Fibroblast of villous mesenchyme (primary cell): ENCODE measurements around the gene XRCC2. TPM values are rescaled to one million over a fixed set of nuclear protein-coding genes. Genes with fewer than 3 reads are reported as not detected.
"Not testable (repeated sequence)": the region's sequence is repeated elsewhere in the genome, so short reads cannot be mapped to it uniquely, and the experiment has no call there.

Source experiments
- DNase-seq: peaks from one replicate; pipeline ENCODE4 v3.0.0-alpha.2; 2010; ENCODE audit warnings: low read depth
- H3K4me3 ChIP-seq: 2 replicates; pipeline ENCODE4 v1.5.1; 2011; ENCODE audit warnings: low read depth, mild to moderate bottlenecking, low read length
- total RNA-seq: library from RNA; depleted of rRNA; stranded (reverse); fragments of >200 nt; gene quantifications from 2 replicates; pipeline ENCODE4 v1.2.3, GENCODE V29; 2012
- TF ChIP-seq, protein P1 (sequence below): IDR thresholded peaks from 2 replicates; pipeline ENCODE4 v1.5.1; 2012; ENCODE audit warnings: low read depth, mild to moderate bottlenecking, low read length; ENCODE audit not compliant: insufficient read depth

Gene XRCC2
- 2.6 and 3.5 TPM in 2 replicates for total RNA-seq

DNA sequence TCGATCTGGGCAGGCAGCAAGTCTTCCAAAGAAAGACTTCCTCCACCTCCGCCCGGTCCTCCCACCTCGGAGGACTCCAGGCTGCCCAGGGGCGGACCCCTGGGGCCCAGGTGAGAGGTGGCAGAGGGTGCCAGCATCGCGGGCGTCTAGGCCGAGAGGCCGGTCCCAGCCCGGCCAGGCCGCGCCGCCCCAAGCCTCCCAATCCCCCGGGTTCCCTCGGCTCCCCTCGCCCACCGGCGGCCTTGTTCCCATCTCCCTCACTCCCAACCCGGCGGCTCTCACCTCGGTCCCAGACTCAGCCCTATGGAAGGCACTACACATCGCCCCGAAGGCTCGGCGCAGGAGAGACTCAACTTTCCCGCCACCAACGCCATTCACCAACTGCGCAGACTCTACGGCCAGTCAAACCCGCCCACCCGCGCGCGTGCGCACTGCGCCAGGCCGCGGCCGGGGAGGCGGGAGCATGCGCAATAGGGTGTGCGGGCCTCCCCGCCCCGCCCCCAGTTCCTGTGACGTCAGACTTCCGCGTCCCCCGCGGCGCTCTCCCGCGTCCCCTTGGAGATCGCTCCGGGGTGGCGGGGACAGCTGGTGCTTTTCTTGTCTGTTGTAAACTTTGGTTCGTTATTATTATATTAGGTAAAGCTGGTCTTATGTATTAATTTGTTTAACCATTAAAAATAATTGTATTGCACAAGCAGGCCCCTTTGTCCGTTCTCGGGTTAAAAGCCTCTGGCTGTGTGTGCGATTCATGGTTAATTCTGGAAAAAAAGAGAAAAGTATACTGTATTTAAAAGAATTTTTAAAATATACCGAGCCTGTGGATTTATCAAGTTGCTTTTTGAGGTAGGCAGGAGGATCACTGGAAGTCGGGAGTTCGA lies at the start of gene XRCC2:
XRCC2 (minus strand) TSS at position 383 of the 878 bp plus-strand sequence; CDS start at position 321, 62 bp downstream.
- peak; percentile 89 for DNase-seq
- TF ChIP-seq, protein P1, sequence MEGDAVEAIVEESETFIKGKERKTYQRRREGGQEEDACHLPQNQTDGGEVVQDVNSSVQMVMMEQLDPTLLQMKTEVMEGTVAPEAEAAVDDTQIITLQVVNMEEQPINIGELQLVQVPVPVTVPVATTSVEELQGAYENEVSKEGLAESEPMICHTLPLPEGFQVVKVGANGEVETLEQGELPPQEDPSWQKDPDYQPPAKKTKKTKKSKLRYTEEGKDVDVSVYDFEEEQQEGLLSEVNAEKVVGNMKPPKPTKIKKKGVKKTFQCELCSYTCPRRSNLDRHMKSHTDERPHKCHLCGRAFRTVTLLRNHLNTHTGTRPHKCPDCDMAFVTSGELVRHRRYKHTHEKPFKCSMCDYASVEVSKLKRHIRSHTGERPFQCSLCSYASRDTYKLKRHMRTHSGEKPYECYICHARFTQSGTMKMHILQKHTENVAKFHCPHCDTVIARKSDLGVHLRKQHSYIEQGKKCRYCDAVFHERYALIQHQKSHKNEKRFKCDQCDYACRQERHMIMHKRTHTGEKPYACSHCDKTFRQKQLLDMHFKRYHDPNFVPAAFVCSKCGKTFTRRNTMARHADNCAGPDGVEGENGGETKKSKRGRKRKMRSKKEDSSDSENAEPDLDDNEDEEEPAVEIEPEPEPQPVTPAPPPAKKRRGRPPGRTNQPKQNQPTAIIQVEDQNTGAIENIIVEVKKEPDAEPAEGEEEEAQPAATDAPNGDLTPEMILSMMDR, result no peak
- peak within 1 kb of the TSS; percentile 92 for H3K4me3 ChIP-seq

DNA sequence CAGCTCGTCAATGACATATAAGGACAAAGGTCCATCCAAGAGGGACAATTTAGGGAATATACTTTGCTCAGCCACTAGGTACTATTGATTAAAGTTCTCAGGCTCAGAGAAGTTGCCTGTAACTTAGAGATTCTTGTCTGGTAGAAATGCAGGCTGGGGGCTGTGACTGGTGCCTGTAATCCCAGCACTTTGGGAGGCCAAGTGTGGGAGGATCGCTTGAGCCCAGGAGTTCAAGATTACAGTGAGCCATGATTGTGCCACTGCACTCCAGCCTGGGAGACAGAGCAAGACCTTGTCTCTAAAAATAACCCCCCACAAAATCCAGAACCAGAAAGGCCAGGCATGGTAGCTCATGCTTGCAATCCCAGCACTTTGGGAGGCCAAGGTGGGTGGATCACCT lies 47.4 kb upstream of the XRCC2 start:
- DNase-seq, result no peak

DNA sequence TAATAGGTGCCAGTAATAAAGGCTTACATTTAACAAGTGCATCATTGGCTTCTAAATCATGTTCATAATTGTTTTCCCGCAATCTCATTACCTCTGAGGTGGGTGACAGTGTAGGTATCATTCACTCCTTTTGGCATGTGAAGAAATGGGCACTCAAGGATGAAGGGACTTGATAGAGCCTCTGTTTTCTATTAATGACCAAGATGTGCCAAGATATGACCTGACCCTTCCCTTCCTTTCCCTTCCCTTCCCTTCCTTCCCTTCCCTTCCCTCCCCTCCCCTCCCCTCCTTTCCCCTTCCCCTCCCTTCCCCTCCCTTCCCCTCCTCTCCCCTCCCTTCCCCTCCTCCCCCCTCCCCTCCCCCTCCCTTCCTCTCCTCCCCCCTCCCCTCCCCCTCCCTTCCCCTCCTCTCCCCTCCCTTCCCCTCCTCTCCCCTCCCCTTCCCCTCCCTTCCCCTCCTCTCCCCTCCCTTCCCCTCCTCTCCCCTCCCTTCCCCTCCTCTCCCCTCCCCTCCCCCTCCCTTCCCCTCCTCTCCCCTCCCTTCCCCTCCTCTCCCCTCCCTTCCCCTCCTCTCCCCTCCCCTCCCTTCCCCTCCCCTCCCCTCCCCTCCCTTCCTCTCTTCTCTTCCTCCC lies 36.6 kb upstream of the XRCC2 start:
- DNase-seq, H3K4me3 ChIP-seq: not testable (repeated sequence)

More for the DNA sequence above, 47.4 kb upstream of the XRCC2 start:
- no peak overlapping the region for H3K4me3 ChIP-seq
- TF ChIP-seq, protein P1, result no peak

DNA sequence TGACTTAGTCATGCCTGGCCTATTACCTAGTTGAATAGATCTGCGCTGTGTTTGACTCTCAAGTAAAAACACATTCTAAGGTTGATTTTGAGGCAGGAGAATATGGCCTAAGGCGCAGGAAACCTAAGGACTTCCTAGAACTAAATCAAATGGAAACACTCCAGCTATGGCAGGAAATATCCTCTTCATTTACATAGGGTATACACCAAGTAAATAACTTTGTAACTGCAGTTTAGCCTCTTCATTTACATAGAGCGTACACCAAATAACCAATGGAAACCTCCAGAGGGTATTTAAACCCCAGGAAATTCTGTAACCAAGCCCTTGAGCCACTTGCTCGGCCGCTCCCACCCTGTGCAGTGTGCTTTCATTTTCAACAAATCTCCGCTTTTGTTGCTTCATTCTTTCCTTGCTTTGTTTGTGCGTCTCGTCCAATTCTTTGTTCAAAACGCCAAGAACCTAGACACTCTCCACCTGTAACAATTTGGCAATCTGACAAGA lies 35.6 kb upstream of the XRCC2 start:
- TF ChIP-seq, protein P1, result no peak
- peak; percentile 14 for DNase-seq
- no peak overlapping the region for H3K4me3 ChIP-seq

DNA sequence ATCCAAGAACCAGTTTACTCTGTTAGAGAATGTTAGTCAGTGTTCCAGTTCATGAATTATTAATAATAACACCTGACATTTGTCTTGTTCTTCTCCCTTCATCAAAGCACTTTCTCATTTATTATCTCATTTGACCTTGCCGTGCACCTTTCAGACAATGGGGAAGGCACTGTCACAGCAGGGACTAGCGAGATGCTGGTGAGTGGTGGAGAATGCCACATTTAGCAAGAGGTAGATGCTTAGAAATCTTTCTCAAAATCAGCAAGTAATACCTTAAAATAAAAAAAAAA lies 34.2 kb upstream of the XRCC2 start:
- TF ChIP-seq, protein P1, result no peak
- DNase-seq, result no peak
- H3K4me3 ChIP-seq, result no peak overlapping the region

DNA sequence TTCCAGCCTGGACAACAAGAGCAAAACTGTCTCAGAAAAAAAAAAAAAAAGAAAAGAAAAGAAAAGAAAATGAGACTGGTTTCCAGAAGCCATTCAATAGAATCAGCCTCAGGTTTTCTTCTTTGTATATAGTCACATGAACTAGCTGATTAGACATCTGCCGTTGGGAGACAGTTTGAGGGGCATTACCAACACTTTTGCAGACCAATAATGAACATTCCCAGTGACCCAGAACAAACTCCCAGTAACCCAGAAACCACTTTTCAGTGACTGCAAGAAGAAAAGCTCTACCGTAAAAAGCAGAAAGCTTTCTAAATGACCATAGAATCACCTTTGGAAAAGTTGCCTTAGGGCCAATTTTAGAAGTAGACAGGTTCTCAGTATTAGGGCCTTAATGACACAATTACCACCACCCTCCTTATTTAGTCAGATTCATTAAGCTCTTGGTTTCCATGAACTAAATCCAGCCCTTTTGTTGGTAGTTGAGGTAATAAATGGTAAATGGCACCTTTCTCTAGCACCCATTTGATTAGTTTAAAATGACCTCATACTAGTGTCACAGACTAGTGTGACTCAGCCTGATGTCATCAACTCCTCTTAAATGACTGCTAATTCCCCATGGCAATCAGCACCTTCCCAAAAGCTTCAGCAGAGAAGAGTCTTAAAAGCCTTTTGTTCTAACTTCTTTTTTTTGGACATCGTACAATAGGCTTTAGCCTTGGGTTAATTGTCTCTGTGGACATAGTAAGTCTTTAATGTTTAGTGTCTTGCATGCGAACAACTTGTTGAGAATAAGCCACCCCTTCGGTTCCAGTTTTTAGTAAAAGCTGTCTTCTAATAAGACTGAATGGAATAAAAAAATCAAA lies 33.6 kb upstream of the XRCC2 start:
- no peak overlapping the region for H3K4me3 ChIP-seq
- TF ChIP-seq, protein P1, result no peak
- no peak for DNase-seq

DNA sequence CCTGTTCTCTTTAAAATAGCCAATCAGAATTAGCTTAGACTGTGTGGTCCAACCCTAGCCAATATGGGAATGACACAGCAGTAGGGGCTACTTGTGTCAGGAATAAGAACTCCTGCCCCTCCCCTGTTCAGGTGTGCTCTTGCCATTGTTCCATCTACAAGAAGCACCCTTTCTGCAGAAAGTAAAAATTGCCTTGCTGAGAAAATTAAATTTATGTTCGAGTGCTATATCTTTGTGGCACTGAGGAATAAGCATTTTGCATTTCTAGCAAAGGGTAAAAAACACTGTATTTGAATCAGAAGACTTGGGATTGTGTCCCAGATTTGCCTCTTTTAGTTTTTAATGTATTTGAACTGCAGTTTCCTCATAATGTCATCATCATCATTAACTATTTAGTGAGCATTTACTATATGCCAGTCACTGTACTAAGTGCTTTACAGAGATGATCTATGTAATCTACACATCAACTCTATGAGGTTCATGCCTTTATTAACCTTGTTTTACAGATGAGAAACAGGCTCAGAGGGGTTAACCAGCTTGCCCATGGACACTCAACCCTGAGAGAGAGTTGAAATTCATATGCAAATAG lies 28.9 kb upstream of the XRCC2 start:
- no peak overlapping the region for H3K4me3 ChIP-seq
- no peak for DNase-seq

More for the DNA sequence above, 28.9 kb upstream of the XRCC2 start:
- TF ChIP-seq, protein P1, result no peak
